DND-41 (cell line): ENCODE data around the gene CLTB.

Experiments
- EZH2 ChIP-seq: IDR thresholded peaks from 3 replicates; pipeline ENCODE4 v1.6.1; 2012; ENCODE audit warnings: borderline replicate concordance, low read depth, mild to moderate bottlenecking, moderate library complexity, low read length, inconsistent platforms; ENCODE audit not compliant: severe bottlenecking
- TF ChIP-seq, protein P1 (sequence below): IDR thresholded peaks from 2 replicates; pipeline ENCODE4 v1.5.1; 2012; ENCODE audit warnings: borderline replicate concordance, low read length, moderate library complexity, mild to moderate bottlenecking; ENCODE audit not compliant: poor library complexity, severe bottlenecking; ENCODE audit errors: extremely low read depth

GRCh38 chr5:176463113-176463764 is 46.9 kb upstream of the CLTB start:
- TF ChIP-seq, protein P1, sequence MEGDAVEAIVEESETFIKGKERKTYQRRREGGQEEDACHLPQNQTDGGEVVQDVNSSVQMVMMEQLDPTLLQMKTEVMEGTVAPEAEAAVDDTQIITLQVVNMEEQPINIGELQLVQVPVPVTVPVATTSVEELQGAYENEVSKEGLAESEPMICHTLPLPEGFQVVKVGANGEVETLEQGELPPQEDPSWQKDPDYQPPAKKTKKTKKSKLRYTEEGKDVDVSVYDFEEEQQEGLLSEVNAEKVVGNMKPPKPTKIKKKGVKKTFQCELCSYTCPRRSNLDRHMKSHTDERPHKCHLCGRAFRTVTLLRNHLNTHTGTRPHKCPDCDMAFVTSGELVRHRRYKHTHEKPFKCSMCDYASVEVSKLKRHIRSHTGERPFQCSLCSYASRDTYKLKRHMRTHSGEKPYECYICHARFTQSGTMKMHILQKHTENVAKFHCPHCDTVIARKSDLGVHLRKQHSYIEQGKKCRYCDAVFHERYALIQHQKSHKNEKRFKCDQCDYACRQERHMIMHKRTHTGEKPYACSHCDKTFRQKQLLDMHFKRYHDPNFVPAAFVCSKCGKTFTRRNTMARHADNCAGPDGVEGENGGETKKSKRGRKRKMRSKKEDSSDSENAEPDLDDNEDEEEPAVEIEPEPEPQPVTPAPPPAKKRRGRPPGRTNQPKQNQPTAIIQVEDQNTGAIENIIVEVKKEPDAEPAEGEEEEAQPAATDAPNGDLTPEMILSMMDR = no peak
- no peak for TF ChIP-seq EZH2
